Measurements from ENCODE around the gene CAMKMT. TPM values are rescaled to one million over a fixed set of nuclear protein-coding genes. Genes with fewer than 3 reads are reported as not detected.

CAMKMT gene
- total RNA-seq: 11.2 TPM in 2 replicates

DNA sequence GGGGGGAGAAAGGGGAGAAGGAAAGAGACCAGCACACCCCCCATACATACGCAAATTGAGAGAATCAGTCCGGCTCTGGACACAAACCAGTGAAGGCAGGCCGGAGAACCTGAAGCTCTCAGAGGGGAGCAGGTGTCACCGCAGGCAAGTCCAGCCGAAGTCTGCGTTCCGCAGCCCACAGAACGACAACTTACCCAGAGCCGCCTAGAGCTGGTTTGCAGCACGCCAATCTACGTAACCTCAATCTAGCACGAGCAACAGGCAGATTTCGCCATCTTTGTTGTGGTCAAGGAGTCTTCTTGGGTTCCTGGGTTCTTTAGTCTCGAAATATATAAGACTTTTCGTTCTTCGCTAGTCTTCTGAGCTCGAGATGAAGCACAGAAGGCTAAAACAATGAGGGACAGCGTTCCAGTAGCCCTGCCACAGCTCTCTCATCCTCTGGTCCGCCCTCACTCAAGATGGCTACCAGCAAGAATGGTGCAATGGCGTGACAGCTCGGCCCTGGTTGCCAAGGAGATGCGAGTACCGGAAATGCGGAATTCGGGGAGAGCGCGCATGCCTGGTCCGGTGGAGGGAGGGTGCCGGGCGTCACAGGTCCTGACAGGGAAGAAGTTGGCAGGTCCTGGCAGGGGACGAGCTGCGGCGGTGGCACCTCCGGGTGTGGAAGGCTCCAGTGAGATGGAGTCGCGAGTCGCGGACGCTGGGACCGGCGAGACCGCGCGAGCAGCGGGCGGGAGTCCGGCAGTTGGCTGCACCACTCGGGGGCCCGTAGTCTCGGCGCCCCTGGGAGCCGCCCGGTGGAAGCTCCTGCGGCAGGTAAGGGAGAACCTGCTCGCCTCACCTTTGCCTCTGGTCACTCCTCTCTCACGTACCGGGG lies at the start of gene CAMKMT, which contains the start of gene PREPL:
Gene CAMKMT (plus strand): TSS at position 618 of the 877 bp plus-strand sequence.
Gene PREPL (minus strand): TSS at position 165 of the 877 bp plus-strand sequence. CDS start 15,152 bp downstream, outside the sequence.
- Mint-ChIP-seq H3K4me3 (ENCODE audit: low read depth) (peak within 1 kb of the TSS; percentile 100), H3K27ac (peak within 1 kb of the TSS; percentile 99), H3K36me3 (ENCODE audit: low read depth) (peaks cover 13% of the 10 kb centered on the region), H3K4me1 (ENCODE audit: low read depth) (peaks cover 36% of the 10 kb centered on the region), H3K9me3 (no peaks in the 10 kb centered on the region), H3K27me3 (ENCODE audit: low read depth) (no peaks in the 10 kb centered on the region)
- intact Hi-C loops (cut with micrococcal nuclease): loop anchor here (1.0 to 10.0 kb wide), 6 partner anchors 193 to 1549 kb away; partner anchors contain the start of gene PPM1B
- peak; percentile 97 for DNase-seq (ENCODE audit: low spot score)

DNA sequence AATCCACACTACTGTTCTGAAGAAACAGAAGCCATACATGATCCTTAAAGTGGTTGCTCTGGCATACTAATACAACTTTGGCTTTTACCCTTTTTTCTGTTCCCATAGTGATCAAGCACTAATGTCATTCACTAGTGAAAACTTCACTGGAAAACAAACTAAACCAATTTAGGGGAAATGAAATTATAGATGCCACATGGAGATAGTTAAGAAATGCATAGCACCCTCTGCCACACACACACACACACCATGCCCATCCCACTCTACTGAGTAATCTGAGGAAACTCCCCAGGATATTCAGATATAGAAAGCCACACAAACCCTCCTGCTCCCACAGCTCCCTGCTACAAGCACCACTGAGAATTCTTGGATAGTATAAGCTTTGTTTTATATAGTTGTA lies 47.4 kb upstream of the CAMKMT start:
- peaks cover 69% of the 10 kb centered on the region for H3K36me3 Mint-ChIP-seq (ENCODE audit: low read depth)
- intact Hi-C loops (cut with micrococcal nuclease): no loop called here

DNA sequence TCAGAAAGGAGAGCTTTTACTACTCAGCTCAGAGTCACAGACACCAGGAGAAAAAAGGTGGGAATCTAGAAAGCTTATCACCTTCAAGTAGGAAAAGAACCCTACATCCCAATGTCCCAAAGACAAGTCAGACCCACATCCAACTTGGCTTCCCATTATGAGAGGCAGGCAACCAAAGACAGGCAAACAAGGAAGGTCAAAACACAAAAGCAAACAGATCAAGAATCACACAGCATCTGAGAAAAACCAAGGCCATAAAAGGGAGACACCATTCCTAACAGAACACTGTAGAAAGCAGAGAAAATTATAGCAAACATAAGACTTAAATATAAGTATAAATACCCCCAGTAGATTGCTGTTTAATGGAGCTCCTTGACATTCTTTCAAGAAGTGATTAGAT lies 45.8 kb upstream of the CAMKMT start:
- Mint-ChIP-seq H3K9me3 (peaks cover 15% of the 10 kb centered on the region), H3K36me3 (ENCODE audit: low read depth) (peaks cover 63% of the 10 kb centered on the region), H3K27ac (no peak overlapping the region), H3K27me3 (ENCODE audit: low read depth) (no peaks in the 10 kb centered on the region), H3K4me3 (ENCODE audit: low read depth) (no peak overlapping the region), H3K4me1 (ENCODE audit: low read depth) (peaks cover 3% of the 10 kb centered on the region)
- no peak for DNase-seq (ENCODE audit: low spot score)
- intact Hi-C loops (cut with micrococcal nuclease): no loop called here

More for the DNA sequence above, 47.4 kb upstream of the CAMKMT start:
- H3K4me3 Mint-ChIP-seq (ENCODE audit: low read depth): no peak overlapping the region
- peaks cover 3% of the 10 kb centered on the region for H3K4me1 Mint-ChIP-seq (ENCODE audit: low read depth)
- H3K27me3 Mint-ChIP-seq (ENCODE audit: low read depth): no peaks in the 10 kb centered on the region
- H3K9me3 Mint-ChIP-seq: peaks cover 27% of the 10 kb centered on the region
- H3K27ac Mint-ChIP-seq: no peak overlapping the region
- DNase-seq (ENCODE audit: low spot score): no peak

DNA sequence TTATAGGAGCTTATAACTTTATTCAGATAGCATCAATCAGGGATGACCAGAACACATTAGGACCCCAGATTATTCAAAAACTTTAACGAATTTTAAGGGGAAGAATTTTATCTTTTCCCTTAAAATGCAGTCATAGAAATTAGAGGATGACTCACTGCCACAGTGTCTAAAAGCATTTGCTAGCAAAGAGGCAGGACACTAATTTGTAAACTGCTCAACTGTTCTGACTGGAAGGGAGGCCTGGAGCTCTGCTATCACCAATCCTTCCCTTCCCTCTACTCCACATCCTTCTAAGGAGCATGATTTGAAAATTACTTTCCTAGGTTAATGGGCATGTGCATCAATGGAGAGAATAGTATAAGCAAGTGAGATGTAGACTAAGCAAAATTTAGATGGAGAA lies 40.9 kb upstream of the CAMKMT start:
- Mint-ChIP-seq H3K27me3 (ENCODE audit: low read depth) (no peaks in the 10 kb centered on the region), H3K36me3 (ENCODE audit: low read depth) (peaks cover 62% of the 10 kb centered on the region), H3K4me3 (ENCODE audit: low read depth) (no peak overlapping the region), H3K27ac (no peak overlapping the region), H3K4me1 (ENCODE audit: low read depth) (peaks cover 3% of the 10 kb centered on the region), H3K9me3 (no peaks in the 10 kb centered on the region)
- intact Hi-C loops (cut with micrococcal nuclease): no loop called here
- no peak for DNase-seq (ENCODE audit: low spot score)

GRCh38 chr2:44321360-44321759 lies 40.4 kb upstream of the CAMKMT start:
- Mint-ChIP-seq H3K4me3 (ENCODE audit: low read depth) (no peak overlapping the region), H3K36me3 (ENCODE audit: low read depth) (peaks cover 58% of the 10 kb centered on the region), H3K4me1 (ENCODE audit: low read depth) (peaks cover 3% of the 10 kb centered on the region), H3K9me3 (no peaks in the 10 kb centered on the region), H3K27ac (no peak overlapping the region), H3K27me3 (ENCODE audit: low read depth) (no peaks in the 10 kb centered on the region)
- no peak for DNase-seq (ENCODE audit: low spot score)
- intact Hi-C loops (cut with micrococcal nuclease): no loop called here

DNA sequence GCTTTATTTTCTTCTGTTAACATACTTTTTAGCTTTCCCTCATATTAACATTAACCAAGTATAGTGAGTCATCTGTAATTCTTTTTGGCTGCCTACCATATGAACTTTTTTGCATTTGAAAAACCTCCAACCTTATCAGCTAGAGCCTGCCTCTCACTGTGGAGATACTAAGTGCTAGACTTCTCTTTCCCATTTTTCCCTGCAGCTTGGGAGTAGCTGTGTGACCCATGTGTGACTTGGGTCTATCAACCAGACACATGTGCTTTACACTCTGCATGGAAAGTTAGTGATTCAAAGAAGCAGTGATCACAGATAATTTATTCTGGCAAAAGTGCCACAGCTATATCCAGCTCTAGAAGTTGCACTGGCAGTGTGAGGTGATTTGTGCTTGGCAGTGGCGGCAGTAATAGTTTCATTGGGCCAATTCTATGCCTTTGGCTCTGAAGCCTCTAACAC lies 36.7 kb upstream of the CAMKMT start:
- Mint-ChIP-seq H3K4me3 (ENCODE audit: low read depth) (no peak overlapping the region), H3K36me3 (ENCODE audit: low read depth) (peaks cover 55% of the 10 kb centered on the region), H3K27ac (no peak overlapping the region), H3K4me1 (ENCODE audit: low read depth) (peaks cover 3% of the 10 kb centered on the region), H3K27me3 (ENCODE audit: low read depth) (no peaks in the 10 kb centered on the region), H3K9me3 (no peaks in the 10 kb centered on the region)
- intact Hi-C loops (cut with micrococcal nuclease): no loop called here
- no peak for DNase-seq (ENCODE audit: low spot score)

GRCh38 chr2:44325897-44326296 lies 35.9 kb upstream of the CAMKMT start:
- no peaks in the 10 kb centered on the region for H3K9me3 Mint-ChIP-seq
- intact Hi-C loops (cut with micrococcal nuclease): no loop called here
- no peak overlapping the region for H3K4me3 Mint-ChIP-seq (ENCODE audit: low read depth)
- H3K27me3 Mint-ChIP-seq (ENCODE audit: low read depth): no peaks in the 10 kb centered on the region
- DNase-seq (ENCODE audit: low spot score): no peak
- H3K4me1 Mint-ChIP-seq (ENCODE audit: low read depth): peaks cover 7% of the 10 kb centered on the region
- no peak overlapping the region for H3K27ac Mint-ChIP-seq
- peaks cover 61% of the 10 kb centered on the region for H3K36me3 Mint-ChIP-seq (ENCODE audit: low read depth)

GRCh38 chr2:44326548-44327264 lies 35.0 kb upstream of the CAMKMT start:
- intact Hi-C loops (cut with micrococcal nuclease): no loop called here
- H3K4me1 Mint-ChIP-seq (ENCODE audit: low read depth): peaks cover 7% of the 10 kb centered on the region
- no peak overlapping the region for H3K4me3 Mint-ChIP-seq (ENCODE audit: low read depth)
- DNase-seq (ENCODE audit: low spot score): no peak
- peaks cover 58% of the 10 kb centered on the region for H3K36me3 Mint-ChIP-seq (ENCODE audit: low read depth)
- no peak overlapping the region for H3K27ac Mint-ChIP-seq
- H3K27me3 Mint-ChIP-seq (ENCODE audit: low read depth): no peaks in the 10 kb centered on the region
- H3K9me3 Mint-ChIP-seq: no peaks in the 10 kb centered on the region

GRCh38 chr2:44328750-44329149 lies 33.0 kb upstream of the CAMKMT start:
- Mint-ChIP-seq H3K4me3 (ENCODE audit: low read depth) (no peak overlapping the region), H3K9me3 (no peaks in the 10 kb centered on the region), H3K27ac (no peak overlapping the region), H3K27me3 (ENCODE audit: low read depth) (no peaks in the 10 kb centered on the region), H3K36me3 (ENCODE audit: low read depth) (peaks cover 51% of the 10 kb centered on the region), H3K4me1 (ENCODE audit: low read depth) (peaks cover 7% of the 10 kb centered on the region)
- DNase-seq (ENCODE audit: low spot score): no peak
- intact Hi-C loops (cut with micrococcal nuclease): no loop called here

DNA sequence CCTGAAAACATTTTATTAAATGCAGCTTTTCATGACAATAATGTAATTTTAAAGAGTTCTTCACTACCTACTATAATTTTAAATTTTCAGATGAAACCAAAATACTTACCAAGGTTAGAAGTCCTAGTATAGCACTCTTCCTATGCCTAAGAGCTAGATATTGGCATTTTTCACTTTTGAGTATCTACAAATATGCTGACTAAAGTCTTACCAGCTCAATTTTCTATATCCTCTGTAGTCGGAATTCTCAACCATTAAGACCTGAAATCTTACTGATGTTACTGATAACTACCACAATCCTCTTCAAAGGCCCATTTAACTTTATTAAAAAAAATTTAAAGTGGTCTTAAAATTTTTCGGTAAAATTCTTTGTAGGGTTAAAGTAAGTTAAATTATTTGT lies 32.4 kb upstream of the CAMKMT start:
- Mint-ChIP-seq H3K27me3 (ENCODE audit: low read depth) (no peaks in the 10 kb centered on the region), H3K36me3 (ENCODE audit: low read depth) (peaks cover 47% of the 10 kb centered on the region), H3K27ac (no peak overlapping the region), H3K4me3 (ENCODE audit: low read depth) (no peak overlapping the region), H3K9me3 (no peaks in the 10 kb centered on the region), H3K4me1 (ENCODE audit: low read depth) (peaks cover 7% of the 10 kb centered on the region)
- DNase-seq (ENCODE audit: low spot score): no peak
- intact Hi-C loops (cut with micrococcal nuclease): no loop called here

DNA sequence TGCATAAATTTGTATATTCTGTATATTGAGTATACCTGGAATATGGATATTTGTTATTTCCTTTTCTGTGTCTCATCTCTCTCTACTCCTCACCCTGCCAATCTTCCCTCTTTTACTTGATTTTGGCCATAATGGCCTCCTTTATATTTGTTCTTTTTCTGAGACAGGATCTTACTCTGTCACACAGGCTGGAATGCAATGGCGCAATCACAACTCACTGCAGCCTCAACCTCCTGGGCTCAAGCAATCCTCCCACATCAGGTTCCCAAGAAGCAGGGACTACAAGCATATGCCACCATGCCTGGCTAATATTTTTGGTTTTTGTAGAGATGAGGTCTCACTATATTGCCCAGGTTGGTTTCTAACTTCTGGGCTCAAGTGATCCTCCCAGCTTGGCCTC lies 30.9 kb upstream of the CAMKMT start:
- intact Hi-C loops (cut with micrococcal nuclease): no loop called here
- H3K4me3 Mint-ChIP-seq (ENCODE audit: low read depth): no peak overlapping the region

DNA sequence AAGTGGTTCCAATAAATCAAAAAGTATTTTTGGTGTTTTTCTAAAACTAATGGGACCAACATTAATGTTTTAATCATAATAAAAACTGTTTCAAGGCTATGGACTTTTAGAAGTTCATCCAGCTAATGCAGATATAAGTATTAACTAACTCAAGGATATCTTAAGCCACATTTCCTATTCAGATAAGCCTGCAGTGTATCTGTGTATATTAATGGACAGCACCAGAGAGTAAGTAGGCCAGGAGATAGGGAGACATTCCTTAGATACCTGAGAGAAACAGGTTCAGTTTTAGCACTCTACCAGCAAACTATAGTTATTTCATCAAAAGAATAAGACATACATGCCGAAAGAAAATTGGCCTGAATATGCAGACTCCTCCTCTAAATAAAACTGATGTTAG lies 27.8 kb upstream of the CAMKMT start:
- DNase-seq (ENCODE audit: low spot score): no peak
- peaks cover 14% of the 10 kb centered on the region for H3K4me1 Mint-ChIP-seq (ENCODE audit: low read depth)
- no peaks in the 10 kb centered on the region for H3K27me3 Mint-ChIP-seq (ENCODE audit: low read depth)
- H3K4me3 Mint-ChIP-seq (ENCODE audit: low read depth): no peak overlapping the region
- peaks cover 55% of the 10 kb centered on the region for H3K36me3 Mint-ChIP-seq (ENCODE audit: low read depth)
- no peak overlapping the region for H3K27ac Mint-ChIP-seq
- H3K9me3 Mint-ChIP-seq: peaks cover 12% of the 10 kb centered on the region
- intact Hi-C loops (cut with micrococcal nuclease): no loop called here

More for the DNA sequence above, 30.9 kb upstream of the CAMKMT start:
- Mint-ChIP-seq H3K27ac (no peak overlapping the region), H3K9me3 (peaks cover under 1% of the 10 kb centered on the region), H3K27me3 (ENCODE audit: low read depth) (no peaks in the 10 kb centered on the region), H3K4me1 (ENCODE audit: low read depth) (peaks cover 9% of the 10 kb centered on the region), H3K36me3 (ENCODE audit: low read depth) (peaks cover 43% of the 10 kb centered on the region)
- DNase-seq (ENCODE audit: low spot score): no peak
